HepG2 (cell line): ENCODE results near the gene ZNF683. TPM values are rescaled to one million over a fixed set of nuclear protein-coding genes. Genes with fewer than 3 reads are reported as not detected.

Experiments used
- ATAC-seq: fragments of 200-7000 bp; cut with Tn5 transposase; 3 replicates; pipeline ENCODE4 v1.9.1; 2020; ENCODE audit warnings: mild to moderate bottlenecking, moderate library complexity
- BruUV-seq: library from RNA; stranded (reverse); fragments of 400-500 nt; replicated peaks from 2 replicates; lab custom pipeline; 2021; lab: Mats Ljungman, UMichigan
- CTCF ChIA-PET: fragments of 300-600 bp; formaldehyde crosslinking; extraction: SDS; loops from one replicate; lab custom pipeline; 2021; ENCODE audit warnings: low total read pairs, inconsistent platforms, low intra/inter-chr PET ratio; lab: Yijun Ruan, JAX
- POLR2A ChIA-PET: fragments of 350-600 bp; sonication (Branson Sonifier 250); formaldehyde crosslinking; loops from one replicate; lab custom pipeline; 2020; ENCODE audit warnings: antibody characterized with exemption, inconsistent platforms; lab: Yijun Ruan, JAX
- DNase-seq: peaks from one replicate; pipeline ENCODE4 v3.0.0-alpha.2; 2015; ENCODE audit warnings: low spot score
- FAIRE-seq: peaks from 3 replicates; lab custom pipeline; 2011; peaks lifted over from hg19 to GRCh38; lab: Jason Lieb, UNC
- H2AFZ ChIP-seq: one replicate; pipeline ENCODE4 v1.6.1; 2011; ENCODE audit warnings: low read length, inconsistent platforms
- H3K27ac ChIP-seq: fragments of 300-600 bp; 3 replicates; pipeline ENCODE4 v1.8.0; 2011; ENCODE audit warnings: mixed run types, mild to moderate bottlenecking, mixed read lengths, low read length, inconsistent platforms; ENCODE audit not compliant: insufficient read depth; ENCODE audit errors: extremely low read length
- H3K27me3 ChIP-seq, 2 experiments: fragments of 200-600 bp in 1 of 2; 2 replicates in 1 of 2; 3 replicates in 1 of 2; pipeline versions ENCODE4 v1.6.0 to v1.8.0; 2011; ENCODE audit warnings: low read length in 2 of 2, mild to moderate bottlenecking in 2 of 2, moderate library complexity in 2 of 2, inconsistent platforms in 1 of 2; ENCODE audit not compliant: insufficient read depth in 2 of 2, control insufficient read depth in 1 of 2
- H3K36me3 ChIP-seq, 2 experiments: fragments of 200-600 bp in 1 of 2; replicated peaks in 1 of 2; 2 replicates in 1 of 2; 3 replicates in 1 of 2; pipeline versions ENCODE4 v1.5.1 to v1.8.0; 2011; ENCODE audit warnings: low read length in 2 of 2, inconsistent platforms in 1 of 2; ENCODE audit not compliant: insufficient read depth in 2 of 2, control insufficient read depth in 1 of 2
- H3K4me1 ChIP-seq: 2 replicates; pipeline ENCODE4 v1.5.1; 2012; ENCODE audit warnings: low read length, inconsistent platforms; ENCODE audit not compliant: insufficient read depth
- H3K4me2 ChIP-seq: 2 replicates; pipeline ENCODE4 v1.6.0; 2011; ENCODE audit warnings: low read depth, low read length, inconsistent platforms
- H3K4me3 ChIP-seq, 3 experiments: fragments of 200-600 bp in 1 of 3; sonication (generic), shearing (Covaris generic) in 1 of 3; replicated peaks in 1 of 3; 2 replicates each; pipeline ENCODE4 v1.5.1; 2011 to 2016; ENCODE audit warnings: low read length in 3 of 3, inconsistent platforms in 2 of 3, low read depth in 2 of 3, mild to moderate bottlenecking in 2 of 3, control low read depth in 1 of 3, mixed read lengths in 1 of 3; ENCODE audit not compliant: insufficient read depth in 1 of 3
- H3K79me2 ChIP-seq: one replicate; pipeline ENCODE4 v1.6.1; 2011; ENCODE audit warnings: low read length, inconsistent platforms; ENCODE audit not compliant: insufficient read depth
- H3K9ac ChIP-seq: 2 replicates; pipeline ENCODE4 v1.6.0; 2011; ENCODE audit warnings: mild to moderate bottlenecking, low read depth, low read length, inconsistent platforms; ENCODE audit not compliant: insufficient read depth
- H3K9me3 ChIP-seq: 2 replicates; pipeline ENCODE4 v1.5.1; 2012; ENCODE audit warnings: mild to moderate bottlenecking, low read length
- H4K20me1 ChIP-seq: 2 replicates; pipeline ENCODE4 v1.6.0; 2011; ENCODE audit warnings: inconsistent platforms, mild to moderate bottlenecking, low read length, moderate library complexity; ENCODE audit not compliant: insufficient read depth
- CBX5 ChIP-seq: sonication (generic); formaldehyde crosslinking; IDR thresholded peaks from 2 replicates; pipeline ENCODE4 v1.4.0; 2020; ENCODE audit warnings: missing genetic modification reagents, borderline replicate concordance
- CCDC6 ChIP-seq: sonication (generic); formaldehyde crosslinking; IDR thresholded peaks from 2 replicates; pipeline ENCODE4 v1.8.1; 2022; ENCODE audit warnings: mild to moderate bottlenecking, missing genetic modification reagents, moderate library complexity
- GTF3A ChIP-seq: sonication (generic); formaldehyde crosslinking; conservative IDR thresholded peaks from 2 replicates; pipeline ENCODE4 v1.4.0; 2020; ENCODE audit warnings: mild to moderate bottlenecking, missing genetic modification reagents
- TBL1XR1 ChIP-seq: fragments of 150-350 bp; IDR thresholded peaks from 2 replicates; pipeline ENCODE4 v1.6.1; 2014; ENCODE audit warnings: borderline replicate concordance, low read length; ENCODE audit not compliant: partially characterized antibody
- ZMYM3 ChIP-seq: sonication (generic); formaldehyde crosslinking; IDR thresholded peaks from 2 replicates; pipeline ENCODE4 v1.5.1; 2020; ENCODE audit warnings: mild to moderate bottlenecking, missing genetic modification reagents
- ZNF260 ChIP-seq: sonication (generic); formaldehyde crosslinking; IDR thresholded peaks from 2 replicates; pipeline ENCODE4 v1.4.0; 2020; ENCODE audit warnings: missing genetic modification reagents, low read depth, mild to moderate bottlenecking, borderline replicate concordance
- ZNF282 ChIP-seq: fragments of 450-650 bp; IDR thresholded peaks from 2 replicates; pipeline ENCODE4 v1.6.1; 2018; ENCODE audit not compliant: partially characterized antibody
- ZNF333 ChIP-seq: sonication (generic); formaldehyde crosslinking; IDR thresholded peaks from 2 replicates; pipeline ENCODE4 v1.4.0; 2020; ENCODE audit warnings: mild to moderate bottlenecking, missing genetic modification reagents, borderline replicate concordance
- ZNF619 ChIP-seq: sonication (generic); formaldehyde crosslinking; IDR thresholded peaks from 2 replicates; pipeline ENCODE4 v1.4.0; 2020; ENCODE audit warnings: mild to moderate bottlenecking, missing genetic modification reagents
- ZNF629 ChIP-seq: sonication (generic); formaldehyde crosslinking; conservative IDR thresholded peaks from 2 replicates; pipeline ENCODE4 v1.5.0; 2020; ENCODE audit warnings: missing genetic modification reagents
- ZNF883 ChIP-seq: sonication (generic); formaldehyde crosslinking; IDR thresholded peaks from 2 replicates; pipeline ENCODE4 v1.5.1; 2020; ENCODE audit warnings: mild to moderate bottlenecking, missing genetic modification reagents; ENCODE audit errors: not compliant biosample characterization
- WGBS: methylation state at CpG from one replicate; pipeline ENCODE4 v1.1.6; 2017; ENCODE audit warnings: low lambda C conversion rate; 5-methylcytosine and 5-hydroxymethylcytosine counted together
- in situ Hi-C: cut with HindIII; loops from 2 replicates; pipeline ENCODE4 v1.10.0; 2017; ENCODE audit warnings: low pct_unique_long_range_greater_than_20kb; ENCODE audit not compliant: extremely low pct_ligation_motif_present
- intact Hi-C: fragments of 100-400 bp; cut with micrococcal nuclease; formaldehyde crosslinking; loops from one replicate; pipeline ENCODE4 v1.10.0; 2022; ENCODE audit not compliant: unreplicated experiment
- polyA plus RNA-seq, 8 experiments: library from polyadenylated mRNA; depleted of rRNA in 3 of 8; stranded (reverse) in 7 of 8; unstranded in 1 of 8; fragments of >200 nt; fragmentation: Illumina TruSeq in 4 of 8; extraction: Trizol in 4 of 8; gene quantifications; 2 replicates each; pipeline versions ENCODE4 v1.2.1 to v1.2.3, GENCODE V29; 2011 to 2016; ENCODE audit warnings: low read depth in 4 of 8, missing spikeins in 1 of 8, mixed read lengths in 1 of 8; ENCODE audit not compliant: insufficient read depth in 1 of 8
- total RNA-seq, 5 experiments: library from RNA; depleted of rRNA; stranded (reverse); fragments of >200 nt; fragmentation: Illumina TruSeq; extraction: Trizol; gene quantifications; 2 replicates each; pipeline ENCODE4 v1.2.3, GENCODE V29; 2016; ENCODE audit warnings: low read depth in 1 of 5
- TF ChIP-seq, protein P1 (sequence below): IDR thresholded peaks from 2 replicates; pipeline ENCODE4 v1.6.1; 2016; ENCODE audit warnings: low read depth

The ZNF683 gene
- total and polyA plus RNA-seq, 2 of the 13 experiments (the other 11 are each of a cell fraction or from before 2014, with no cell fraction given): not detected

DNA sequence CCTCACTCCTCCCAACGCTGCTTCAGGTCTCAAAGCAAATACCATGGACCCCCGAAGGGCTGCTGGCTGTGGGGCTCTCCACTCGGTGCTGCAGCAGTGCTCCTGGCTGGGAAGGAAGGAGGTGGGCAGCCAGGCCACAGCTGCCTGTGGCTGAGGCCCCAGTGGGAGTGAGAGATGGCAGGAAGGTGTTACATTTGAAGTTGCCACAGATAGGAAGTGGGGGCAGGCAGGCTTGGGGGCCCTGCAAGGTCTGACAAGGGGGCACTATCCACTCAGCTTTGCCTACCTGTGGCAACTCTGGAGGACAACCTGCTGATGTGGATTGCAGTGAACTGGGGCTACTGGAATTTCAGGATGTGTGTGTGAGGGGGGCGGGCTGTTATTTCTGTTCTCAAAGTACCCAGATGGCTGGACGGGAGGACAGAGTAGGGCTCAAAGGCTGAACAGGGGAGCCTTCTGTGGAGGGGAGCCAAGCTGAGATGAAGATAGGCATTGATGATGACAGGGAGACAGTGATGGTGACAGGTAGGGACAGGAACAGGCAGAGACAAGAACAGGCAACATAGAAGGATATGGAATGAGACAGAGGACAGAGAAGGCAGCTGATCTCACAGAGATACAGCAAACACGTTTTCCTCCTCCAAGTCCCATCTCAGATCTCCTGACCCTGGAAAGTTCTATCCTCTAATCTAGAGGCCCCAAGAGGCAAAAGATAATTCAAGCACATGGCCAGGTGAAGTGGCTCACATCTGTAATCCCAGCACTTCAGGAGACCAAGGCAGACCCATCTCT is 1.8 kb downstream of the ZNF683 start (continued):
- TF ChIP-seq, protein P1, sequence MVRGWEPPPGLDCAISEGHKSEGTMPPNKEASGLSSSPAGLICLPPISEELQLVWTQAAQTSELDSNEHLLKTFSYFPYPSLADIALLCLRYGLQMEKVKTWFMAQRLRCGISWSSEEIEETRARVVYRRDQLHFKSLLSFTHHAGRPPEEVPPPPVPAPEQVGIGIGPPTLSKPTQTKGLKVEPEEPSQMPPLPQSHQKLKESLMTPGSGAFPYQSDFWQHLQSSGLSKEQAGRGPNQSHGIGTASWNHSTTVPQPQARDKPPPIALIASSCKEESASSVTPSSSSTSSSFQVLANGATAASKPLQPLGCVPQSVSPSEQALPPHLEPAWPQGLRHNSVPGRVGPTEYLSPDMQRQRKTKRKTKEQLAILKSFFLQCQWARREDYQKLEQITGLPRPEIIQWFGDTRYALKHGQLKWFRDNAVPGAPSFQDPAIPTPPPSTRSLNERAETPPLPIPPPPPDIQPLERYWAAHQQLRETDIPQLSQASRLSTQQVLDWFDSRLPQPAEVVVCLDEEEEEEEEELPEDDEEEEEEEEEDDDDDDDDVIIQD (CRISPR knock-in tag): no peak
- no peak for TF ChIP-seq ZNF333
- no peak for TF ChIP-seq CCDC6 (CRISPR knock-in tag)
- no peak for TF ChIP-seq TBL1XR1
- TF ChIP-seq CBX5: no peak
- no peak for TF ChIP-seq ZNF260 (CRISPR knock-in tag)
- no peak for TF ChIP-seq ZNF883 (CRISPR knock-in tag)
- no peak for TF ChIP-seq ZNF619

DNA sequence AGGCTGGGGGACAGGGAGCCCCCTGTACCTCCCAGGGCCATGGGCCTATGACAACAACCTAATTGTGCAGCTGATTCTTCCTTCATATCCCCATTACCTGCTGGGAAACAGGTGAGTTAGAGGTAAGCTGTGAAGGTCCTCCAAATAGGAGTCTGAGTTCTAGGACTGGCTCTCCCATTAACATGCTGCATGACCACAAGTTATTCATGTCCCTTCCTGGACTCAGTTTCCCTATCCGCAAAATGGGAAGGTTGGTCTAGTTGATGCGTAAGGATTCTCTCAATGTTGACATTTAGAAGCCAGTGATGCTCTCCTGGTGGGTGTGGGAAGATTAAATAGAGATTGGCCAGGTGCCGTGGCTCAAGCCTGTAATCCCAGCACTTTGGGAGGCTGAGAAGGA is 4.1 kb downstream of the ZNF683 start:
- CTCF ChIA-PET: no interaction called here
- 65% methylated on average over 3 of the region's 3 CpGs for WGBS
- Histone ChIP-seq H3K27ac (no peak overlapping the region), H4K20me1 (no peaks in the 10 kb centered on the region), H3K9me3 (no peaks in the 10 kb centered on the region), H3K79me2 (no peaks in the 10 kb centered on the region), H3K9ac (no peak overlapping the region), H3K27me3 (peaks cover 3 to 7% of the 10 kb centered on the region in 2 experiments; a peak in 2 of 5 replicates), H2AFZ (no peak overlapping the region), H3K4me1 (peaks cover 21% of the 10 kb centered on the region), H3K36me3 (no peaks in the 10 kb centered on the region; a peak in 1 of 5 replicates), H3K4me3 (no peak overlapping the region), H3K4me2 (no peak overlapping the region)
- POLR2A ChIA-PET: no interaction called here
- intact Hi-C loops: no loop called here
- no TSS peak for BruUV-seq
- TF ChIP-seq ZNF282: no peak
- TF ChIP-seq ZNF629 (CRISPR knock-in tag): peak; percentile 49; the same call in 1 of the 2 replicates
- TF ChIP-seq ZMYM3: no peak
- no peak for TF ChIP-seq GTF3A (CRISPR knock-in tag)
- ATAC-seq (no peak), FAIRE-seq (no peak), DNase-seq (no peak)
- in situ Hi-C loops: no loop called here
